ENCODE results near the gene FAM98A. TPM values are rescaled to one million over a fixed set of nuclear protein-coding genes. Genes with fewer than 3 reads are reported as not detected.

FAM98A gene
- total and polyA plus RNA-seq, 10 of the 15 experiments (the other 5 are each of a cell fraction or from before 2014, with no cell fraction given) = 29.7 to 231 (median 80.2) TPM

GRCh38 chr2:33550206-33550605 lies 48.9 kb downstream of the FAM98A start (continued):
- no peak for TF ChIP-seq MLLT1 (IDR thresholded peaks at IDR 0.05)
- TF ChIP-seq CREB1 (IDR thresholded peaks at IDR 0.05; ENCODE audit: low read depth) = no peak
- no peak for TF ChIP-seq ZNF207 (IDR thresholded peaks at IDR 0.05; ENCODE audit: borderline replicate concordance)
- TF ChIP-seq YBX1 (IDR thresholded peaks at IDR 0.05) = no peak
- TF ChIP-seq E4F1 (IDR thresholded peaks at IDR 0.05; ENCODE audit: borderline replicate concordance, partially characterized antibody) = no peak
- TF ChIP-seq MEF2B (IDR thresholded peaks at IDR 0.05; ENCODE audit: partially characterized antibody, poor library complexity, severe bottlenecking) = no peak
- TF ChIP-seq MYB (IDR thresholded peaks at IDR 0.05; ENCODE audit: borderline replicate concordance, low read depth, low read length) = no peak
- no peak for TF ChIP-seq KAT2A (conservative IDR thresholded peaks at IDR 0.05; ENCODE audit: control insufficient read depth, low read depth, low read length)
- TF ChIP-seq ELK1 (IDR thresholded peaks at IDR 0.05; ENCODE audit: low read depth, low read length) = no peak
